ENCODE results near the gene HOXA9.

Gene HOXA9

DNA sequence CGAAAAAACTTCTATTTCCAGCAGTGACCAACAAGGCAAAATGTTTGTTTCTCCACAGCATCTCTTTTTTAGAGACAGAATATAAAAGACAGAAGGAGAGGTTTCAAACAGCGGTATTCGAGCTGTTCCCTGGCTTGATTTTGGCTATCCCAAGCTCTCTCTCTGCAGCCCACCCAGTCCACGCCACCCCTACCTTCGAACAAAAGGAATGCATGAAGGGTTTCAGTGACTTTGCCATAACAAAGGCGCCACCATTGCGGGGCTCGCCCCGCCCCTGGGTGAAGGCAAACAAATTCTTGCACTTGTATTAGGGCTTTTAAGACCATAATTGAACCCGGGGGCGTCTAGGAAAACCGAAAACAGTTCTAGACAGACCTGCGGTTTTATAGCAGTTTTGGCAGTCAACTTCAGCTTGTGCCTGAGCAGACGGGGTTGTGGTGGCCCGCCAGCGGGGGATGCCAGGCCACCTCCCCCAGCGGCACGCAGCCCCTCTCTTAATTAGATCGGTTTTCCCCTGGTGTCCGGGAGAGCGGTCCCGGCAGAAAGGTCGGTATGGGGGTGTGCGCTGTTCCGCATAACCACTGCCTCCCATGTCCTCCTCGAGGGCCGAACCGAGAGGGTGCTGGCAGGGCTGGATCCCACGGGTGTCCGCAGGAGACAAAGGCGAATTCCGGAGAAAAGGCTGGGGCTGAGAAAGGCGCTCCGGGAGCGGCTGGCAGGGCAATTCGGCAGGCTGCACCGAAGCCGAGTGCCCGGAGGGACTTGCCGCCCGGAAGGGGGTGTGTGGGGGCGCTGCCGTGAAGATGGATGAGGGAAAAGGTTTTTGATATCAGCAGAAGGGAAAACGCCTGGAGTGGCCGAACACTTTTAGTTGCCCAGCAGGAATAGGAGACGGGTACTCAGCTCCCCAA lies 22.4 kb upstream of the HOXA9 start:
- no peak for DNase-seq

DNA sequence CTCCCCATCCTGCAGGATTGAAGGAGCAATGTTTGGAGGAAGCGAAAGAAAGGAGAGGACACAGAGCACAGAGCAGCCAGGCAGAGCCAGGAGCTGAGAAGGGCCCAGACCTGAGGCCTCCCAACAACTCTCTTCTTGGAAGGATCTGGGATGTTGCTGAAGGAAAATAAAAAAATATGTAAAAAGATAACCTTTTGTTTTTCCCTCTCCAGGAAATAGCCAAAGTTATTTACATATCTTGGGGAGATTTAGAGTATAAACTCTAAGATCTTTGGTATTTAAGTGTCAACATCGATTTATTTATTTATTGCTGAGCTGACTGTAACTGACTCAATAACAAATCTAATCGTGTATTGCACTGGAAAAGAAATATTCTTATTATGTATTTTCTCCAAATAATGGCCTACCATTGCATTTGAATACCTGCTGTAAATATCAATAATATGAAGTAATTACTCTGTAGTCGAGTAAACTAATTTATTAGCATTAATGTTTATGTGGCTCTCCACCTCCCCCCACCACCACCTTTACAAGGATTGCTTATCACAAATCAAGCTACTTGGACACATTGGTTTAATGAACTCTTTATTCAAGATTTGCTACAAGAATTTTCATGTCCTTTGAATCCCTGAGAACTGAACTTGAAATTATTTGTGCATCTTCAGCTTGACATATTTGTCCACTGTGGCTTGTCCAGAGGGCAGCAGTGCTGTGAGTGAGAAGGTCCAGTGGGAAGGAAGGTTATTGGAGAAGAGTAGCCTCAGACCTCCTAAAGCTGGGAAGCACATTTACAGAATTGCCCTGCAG lies 21.5 kb upstream of the HOXA9 start:
- DNase-seq, result no peak

DNA sequence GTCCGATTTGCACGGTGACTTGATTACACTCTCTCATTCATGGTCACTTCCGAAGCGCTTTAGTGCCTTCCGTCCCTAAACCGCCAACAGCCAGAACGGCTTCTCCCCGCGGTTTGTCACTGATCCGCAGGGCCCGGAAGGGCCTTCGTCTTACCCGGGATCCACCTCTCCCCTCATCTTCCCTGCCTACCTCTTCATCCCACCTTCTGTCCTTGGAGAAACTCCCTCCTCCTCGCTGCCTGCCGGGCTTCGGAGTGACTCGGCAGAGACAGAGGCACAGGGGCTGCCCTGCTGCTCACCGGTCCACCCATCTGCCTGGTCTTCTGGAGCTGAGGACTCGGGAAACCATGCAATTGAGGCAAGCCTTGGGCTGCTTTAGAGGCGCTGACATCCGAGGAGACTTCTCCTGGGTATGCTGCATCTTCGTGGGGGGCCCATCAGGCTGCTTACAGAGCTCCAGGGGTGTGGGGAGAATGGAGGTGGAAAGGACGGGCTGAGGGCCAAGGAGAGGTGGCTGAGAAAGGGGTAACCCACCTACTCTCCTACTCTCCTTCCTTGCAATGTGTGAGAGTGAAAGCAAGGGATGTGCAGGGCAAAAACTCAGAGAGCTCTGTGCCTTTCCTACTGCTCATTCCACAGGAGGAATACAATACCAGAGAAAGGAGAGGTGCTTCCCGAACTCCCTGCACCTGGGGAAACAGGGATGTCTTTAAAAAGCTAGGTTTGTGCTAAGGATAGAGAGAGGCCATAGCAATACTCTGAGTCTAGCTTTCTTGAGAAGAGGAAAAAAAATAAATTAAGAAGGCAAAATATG lies 20.7 kb upstream of the HOXA9 start:
- no peak for DNase-seq

DNA sequence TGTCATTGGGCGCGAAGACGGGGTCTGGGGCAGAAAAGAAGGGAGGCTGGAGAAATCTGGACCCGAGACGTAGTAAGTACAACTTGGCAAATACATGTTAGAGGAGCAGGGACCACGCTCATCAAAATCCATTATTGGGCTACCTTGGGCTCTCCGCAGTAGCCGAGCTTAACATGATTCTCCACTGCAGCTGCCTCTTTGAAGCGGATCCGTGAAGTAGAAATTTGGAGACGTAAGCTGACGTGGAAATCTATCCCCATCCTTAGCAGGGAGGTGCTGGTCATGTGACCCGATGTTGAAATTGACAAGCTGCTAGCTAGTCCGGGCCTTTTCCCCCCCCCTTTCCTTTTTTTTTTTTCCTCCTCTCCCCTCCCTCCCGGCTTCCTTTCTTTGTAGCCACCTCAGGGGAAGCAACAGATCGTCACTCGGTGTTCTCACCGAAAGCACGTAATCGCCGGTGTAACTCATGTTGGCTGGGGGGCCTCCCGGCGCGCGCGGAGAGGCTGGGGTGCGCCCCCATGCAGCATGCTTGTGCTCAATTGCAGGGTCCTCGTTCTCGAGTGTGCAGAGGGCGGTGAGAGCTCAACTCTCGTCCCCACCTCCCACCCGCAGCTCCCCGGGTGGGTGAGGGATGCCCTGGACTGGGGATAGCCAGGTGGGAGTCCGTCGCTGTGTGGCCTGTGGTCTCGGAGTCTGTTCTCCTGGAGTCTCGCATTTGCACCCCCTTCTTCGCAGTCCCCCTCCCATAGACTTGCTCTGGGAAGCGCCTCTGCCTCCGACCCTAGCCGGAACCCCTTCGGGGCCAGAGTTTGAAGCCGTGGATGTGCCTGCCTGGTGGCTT lies 19.9 kb upstream of the HOXA9 start, which contains the start of gene HOXA11:
HOXA11 (minus strand) TSS at position 220 of the 841 bp plus-strand sequence; CDS start at position 132, 88 bp downstream.
- no peak for DNase-seq

DNA sequence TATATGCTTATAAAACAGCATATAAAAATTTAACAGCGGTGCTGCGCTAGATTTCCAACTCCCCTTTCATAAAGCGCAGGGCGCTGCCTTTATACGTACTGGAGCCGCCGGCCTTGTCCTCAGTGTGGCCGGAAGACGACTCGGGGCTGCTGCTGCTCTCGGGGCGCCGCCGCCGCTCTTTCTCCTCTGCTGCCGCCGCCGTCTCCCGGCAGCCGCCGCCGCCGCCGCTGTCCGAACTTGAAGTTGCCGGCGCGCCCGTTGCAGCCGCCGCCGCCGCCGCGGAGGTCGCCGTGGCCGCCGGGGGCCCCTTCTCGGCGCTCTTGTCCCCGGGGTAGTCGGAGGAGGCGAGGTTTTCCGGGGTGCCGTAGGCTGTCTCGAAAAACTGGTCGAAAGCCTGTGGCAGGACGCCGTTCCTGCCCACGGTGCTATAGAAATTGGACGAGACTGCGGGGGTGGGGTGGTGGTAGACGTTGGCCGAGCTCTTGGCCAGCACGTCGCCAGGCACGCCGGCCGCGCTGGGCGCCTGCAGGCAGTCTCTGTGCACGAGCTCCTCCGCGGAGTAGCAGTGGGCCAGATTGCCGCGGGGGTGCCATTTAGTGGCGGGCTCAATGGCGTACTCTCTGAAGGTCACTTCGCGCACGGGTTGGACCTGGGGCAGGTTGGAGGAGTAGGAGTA lies 19.1 kb upstream of the HOXA9 start:
- no peak for DNase-seq

DNA sequence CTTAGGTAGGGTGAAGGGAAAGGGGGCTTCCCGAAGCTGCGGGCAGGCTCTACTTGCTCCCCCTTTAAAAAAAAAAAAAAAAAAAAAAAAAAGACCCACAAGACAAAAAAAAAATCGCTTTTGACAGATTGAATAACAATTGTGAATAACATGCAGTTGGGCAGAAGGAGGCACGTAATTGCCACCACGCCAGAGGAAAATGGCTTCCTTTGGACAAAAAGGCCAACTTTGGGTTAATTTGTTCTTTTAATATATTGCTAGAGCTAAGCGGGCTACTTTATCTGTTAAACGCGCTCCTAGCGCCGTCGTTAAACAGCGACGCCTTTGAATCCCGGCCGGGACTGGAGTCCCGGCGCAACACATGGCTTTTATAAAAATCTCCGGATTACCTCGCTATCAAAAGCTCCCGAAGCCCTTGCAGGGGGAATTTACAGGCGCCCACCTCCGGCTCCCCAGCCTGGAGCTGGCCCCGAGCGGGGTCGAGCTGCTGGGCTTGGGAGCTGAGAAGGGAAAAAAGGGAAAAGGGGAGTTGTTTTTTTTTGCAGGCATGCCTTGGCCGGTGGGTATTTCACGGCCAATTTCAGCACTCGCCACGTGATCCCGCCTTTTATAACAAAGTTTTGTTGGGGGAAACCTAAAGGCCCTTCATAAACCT lies 18.5 kb upstream of the HOXA9 start:
- no peak for DNase-seq

DNA sequence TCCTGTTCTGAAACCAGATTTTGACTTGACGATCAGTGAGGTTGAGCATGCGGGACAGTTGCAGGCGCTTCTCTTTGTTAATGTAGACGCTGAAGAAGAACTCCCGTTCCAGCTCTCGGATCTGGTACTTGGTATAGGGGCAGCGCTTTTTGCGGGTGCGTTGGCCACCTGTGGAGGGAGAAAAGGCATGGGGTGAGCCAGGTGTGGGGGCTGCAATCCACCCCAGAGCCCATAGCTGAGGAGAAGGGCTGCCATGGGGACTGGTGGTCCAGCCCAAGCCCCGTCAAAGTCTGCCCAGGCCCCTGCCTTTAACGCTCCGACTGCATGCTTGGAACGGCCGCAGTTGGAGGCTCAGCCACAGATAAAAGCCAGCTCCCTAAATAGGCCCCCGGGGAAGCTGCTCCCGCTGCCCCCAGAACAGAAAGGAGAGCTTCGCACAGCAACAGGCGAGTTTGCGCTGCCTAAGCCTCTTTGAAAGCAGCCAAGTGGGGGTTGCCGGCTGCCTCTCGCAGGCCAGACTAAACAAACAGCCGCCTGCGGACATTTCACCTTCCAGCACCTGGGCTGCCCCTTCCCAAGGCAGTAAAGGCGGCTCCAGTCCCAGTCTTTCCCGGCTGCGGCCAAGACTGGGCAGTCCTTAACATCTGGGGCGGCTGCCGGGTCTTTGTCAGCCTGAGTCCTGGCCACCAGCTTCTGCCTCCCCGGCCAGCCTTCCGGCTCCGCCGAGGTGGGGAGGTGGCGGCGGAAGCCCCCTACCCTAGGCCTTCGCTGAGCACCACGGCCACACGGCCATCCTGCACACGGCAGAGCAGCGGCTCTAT lies 17.7 kb upstream of the HOXA9 start:
- no peak for DNase-seq

DNA sequence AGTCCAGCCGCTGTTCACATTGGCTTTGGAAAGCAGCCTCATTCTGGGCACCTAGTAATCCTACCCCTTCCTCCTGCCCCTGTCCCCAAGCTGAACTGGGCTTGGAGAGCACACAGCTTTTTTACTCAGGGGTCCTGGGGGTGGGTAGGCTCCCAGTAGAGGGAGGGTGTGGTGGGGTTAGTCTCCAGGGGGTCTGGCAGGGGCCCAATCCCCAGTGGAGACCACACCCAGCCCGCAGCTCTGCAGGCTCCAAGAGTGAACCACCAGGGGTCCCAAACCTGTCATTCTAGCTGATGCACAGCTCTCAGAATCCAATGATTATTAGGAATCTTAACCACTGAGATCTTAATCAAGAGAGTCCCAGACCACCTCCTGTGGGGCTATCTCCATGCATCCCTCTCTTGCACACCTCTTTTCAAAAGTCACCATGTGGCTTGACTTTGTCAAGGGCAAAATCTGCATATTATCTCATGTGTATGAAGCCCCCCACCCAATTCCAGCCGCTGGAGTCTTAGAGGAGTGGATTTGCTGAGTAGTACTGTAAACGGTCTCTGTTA lies 17.0 kb upstream of the HOXA9 start:
- no peak for DNase-seq

DNA sequence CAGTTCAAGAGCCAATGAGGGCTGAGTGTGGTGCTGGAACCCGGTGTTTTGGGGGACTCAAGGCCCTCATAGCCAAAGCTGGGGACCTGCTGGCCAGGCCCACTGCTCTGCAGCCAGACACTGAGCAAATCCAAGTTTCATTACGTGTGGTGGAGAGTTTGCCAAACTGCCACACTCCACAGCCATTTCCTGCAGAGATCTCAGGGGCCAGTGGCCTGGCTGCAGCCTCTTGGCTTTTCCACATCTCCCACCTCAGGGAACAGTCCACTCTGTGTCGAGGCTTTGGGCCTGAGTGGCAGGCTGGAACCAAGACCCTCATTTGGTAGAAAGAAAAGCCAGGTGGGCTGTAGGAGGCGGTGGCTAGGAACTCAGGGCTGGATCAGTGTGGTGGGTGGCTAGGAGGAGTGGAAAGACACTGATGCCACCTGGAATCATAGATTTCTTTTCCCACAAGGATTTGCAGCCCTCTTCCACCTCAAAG lies 16.5 kb upstream of the HOXA9 start:
- no peak for DNase-seq

DNA sequence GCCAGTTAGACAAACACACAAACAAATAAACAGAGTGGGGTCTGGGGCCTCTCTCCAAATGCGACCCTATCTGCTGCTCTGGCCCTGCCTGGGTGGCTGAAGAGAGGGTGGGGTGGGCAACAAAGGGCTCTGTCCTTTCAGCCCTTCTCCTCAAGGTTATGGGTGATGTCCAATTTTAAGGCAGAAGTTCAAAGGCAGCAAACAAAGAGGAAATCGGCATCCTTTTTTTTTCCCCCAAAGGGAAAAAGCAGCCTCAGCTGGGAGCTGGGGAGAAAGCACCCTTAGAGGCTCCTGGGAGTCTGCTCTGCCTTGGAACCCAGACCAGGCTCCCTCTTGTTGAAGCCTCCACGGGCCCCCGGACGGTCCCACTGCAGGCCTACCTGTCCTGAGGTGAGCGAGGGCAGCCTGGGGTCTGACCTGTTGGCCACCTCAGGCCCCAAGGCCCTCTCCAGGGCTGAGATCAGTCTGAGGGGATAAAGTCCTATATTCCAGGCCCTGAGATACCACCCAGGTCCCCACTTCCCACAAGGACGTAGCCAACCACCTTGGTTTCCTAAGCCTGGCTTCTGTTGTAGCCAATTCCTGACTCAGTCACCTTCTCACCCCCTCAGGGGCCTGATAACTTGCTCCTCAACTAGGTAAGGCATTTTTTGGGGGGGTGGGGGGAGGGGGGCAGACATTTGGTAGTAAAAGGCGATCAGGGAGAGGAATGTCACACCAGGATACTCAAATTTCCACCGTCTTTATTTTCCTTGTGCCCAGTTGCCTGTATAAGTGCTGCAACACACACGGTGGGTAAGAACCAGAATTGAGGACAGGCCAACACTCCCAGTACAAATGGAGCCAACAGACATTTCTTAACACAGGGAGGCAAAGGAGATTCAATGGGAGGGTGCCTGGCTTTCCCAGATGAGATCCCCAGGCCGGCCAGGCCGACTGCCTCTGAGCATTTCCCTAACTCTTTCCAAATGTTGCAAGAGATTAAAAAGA lies 15.4 kb upstream of the HOXA9 start:
- DNase-seq, result no peak

DNA sequence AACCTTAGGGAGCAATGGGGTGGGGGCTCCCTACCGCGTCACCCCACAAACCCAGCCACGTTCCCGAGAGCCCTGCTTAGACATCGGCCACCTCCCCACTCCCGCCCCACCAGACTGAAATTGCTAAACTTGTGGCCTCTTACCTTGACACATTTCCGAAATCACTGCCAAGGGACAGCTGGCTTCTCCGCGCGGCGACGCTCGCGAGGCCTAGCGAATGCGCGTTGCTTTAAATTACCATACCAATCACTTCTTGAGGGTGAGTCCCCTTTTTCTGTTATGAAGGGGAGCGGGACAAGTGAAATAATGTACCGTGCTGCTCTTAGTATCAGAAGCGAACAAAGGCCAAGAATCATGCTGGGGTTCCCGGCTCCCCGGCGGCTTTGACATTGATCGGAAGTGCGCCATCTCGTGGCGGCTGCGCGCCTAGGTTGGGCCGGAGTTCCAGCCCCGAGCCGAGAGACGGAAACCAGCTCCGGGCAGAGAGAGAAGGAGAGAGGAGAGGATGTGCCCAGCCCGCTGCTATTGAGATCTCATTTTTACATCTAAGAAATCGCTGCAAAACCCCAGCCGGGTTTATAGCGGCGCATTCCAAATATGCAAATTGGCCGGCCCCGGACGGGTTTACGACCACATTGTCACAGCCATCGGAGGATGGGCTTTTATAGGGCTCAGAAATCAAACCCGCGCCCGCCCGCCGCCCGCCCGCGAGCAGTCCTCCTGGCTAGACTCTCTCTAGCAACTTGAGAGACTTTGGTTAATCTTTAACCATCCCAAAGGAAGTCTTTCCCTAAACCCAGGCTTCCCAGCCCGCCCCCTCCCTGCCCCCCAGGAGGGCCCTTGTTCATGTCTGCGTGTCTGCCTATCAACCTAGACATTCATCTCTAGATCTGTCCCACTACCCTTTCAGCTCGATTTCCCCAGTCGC lies 14.4 kb upstream of the HOXA9 start:
- DNase-seq, result no peak

DNA sequence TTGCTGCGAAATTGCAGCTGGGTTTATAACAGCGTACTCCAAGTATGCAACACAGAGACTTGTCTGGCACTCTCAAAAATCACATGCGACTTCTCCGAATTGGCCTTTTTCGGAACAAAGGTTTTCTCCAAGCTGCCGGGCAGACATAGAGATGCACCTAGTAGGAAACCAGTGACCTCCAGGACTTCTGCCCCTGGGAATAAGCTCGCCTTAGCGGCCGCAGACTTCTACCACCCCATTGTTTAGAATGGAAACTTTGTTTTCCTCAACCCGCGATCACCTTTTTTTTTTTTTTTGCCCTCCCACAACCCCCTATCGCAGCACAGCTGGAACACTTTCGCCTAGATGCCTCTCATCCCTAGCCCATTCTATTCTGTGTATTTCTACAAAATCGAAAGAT lies 13.7 kb upstream of the HOXA9 start:
- no peak for DNase-seq

DNA sequence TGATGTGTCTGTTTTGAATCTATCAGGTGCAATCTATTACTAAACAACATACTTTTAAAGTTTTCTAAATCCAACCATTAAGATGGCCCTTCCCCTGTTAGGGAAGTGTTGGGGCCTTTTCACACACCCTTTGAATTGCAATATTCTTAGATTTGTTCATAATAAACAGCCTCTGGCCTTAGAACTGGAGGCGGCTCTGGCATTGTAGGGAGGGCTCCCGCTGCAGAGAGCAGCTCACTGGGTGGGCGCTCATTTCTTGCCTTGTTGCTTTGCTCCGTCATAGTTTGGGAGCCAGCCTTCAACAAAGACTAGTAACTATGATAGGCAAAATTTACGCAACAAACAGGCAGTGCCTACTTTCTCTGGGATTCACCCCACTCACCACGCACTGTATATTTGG lies 13.0 kb upstream of the HOXA9 start:
- no peak for DNase-seq

DNA sequence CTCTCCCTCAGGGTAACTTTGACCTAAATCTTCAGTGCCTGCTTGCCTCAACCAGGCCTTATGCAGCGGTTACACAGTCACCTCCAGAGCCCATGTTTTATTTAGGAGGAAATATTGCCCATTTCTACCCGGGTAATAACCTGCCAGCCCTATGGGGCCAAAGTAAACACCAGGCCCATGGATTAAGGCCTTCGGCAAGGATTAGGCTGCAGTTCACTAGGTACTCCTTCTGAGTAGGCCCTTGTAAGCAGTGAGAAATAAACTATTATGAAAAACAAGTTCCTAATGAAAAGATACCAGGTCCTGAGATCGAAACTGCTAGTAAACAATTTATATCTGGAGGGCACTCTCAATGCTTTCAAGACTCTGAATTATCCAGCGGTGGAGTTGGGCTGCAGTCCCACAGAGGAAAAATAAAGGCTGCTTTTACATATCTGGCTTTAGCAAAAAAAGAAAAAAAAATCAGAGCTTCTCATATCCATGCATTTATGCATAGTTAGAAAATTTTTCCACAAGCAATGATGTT lies 12.5 kb upstream of the HOXA9 start:
- no peak for DNase-seq

DNA sequence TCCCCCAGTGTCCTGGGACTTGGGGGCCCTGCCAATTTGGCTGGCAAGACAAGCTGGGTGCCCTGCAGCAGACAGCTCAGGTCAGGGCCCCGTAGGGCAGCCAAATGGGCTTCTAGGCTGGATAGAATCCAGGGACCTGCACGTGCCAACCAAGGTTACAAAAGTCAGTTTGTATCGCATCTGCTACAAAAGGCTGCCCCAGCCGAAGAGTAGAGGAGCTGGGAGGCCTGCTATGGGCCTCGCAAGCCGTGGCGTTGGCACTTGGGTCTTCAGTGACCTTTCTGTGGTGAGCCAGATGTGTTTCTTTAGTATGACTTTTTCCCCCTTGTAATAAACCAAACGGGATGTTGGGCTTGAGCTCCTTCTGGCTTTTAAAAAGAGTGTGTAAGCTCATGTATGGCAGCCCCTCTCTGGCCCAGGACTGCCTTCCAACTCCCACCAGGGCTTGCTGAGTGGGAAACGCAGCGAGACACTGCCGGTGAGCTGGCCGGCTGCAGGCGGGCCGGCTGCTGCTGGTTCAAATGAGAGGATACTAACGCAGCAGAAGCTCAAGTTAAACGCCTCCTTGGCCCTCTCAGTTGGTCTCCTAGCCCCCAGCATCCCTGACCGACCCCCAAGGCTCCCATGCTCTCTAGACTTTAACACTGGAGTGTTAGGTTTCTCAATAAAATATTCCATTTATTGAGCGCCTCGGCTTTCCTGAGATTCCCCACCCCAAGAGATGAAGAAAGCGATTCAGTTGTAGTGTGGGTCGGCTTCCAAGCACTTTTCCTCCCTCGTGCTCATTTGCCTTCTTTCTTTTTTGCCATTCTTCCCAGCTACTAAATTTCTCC lies 11.8 kb upstream of the HOXA9 start:
- no peak for DNase-seq

DNA sequence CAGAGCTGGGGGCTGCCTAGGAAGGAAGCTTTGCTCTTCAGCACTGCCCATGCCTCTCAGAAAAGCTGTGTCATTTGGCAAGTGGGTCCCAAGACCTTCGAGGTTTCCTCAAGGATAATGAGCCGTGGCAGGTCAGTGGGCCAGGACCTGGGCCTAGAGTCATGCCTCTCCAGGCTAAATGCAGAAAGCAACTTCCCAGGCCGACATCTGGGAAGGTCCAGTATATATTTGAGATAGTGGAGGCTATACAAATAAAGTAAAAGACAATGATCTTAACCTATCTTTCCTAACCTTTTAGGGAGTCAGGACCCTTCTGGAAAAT lies 11.1 kb upstream of the HOXA9 start:
- DNase-seq, result no peak

Data from KG1 (cell line).